Right ventricle myocardium superior (tissue), 1 donor: Measurements from ENCODE around the gene FCRLB. TPM values are rescaled to one million over a fixed set of nuclear protein-coding genes. Genes with fewer than 3 reads are reported as not detected.
"Not testable (repeated sequence)": the region's sequence is repeated elsewhere in the genome, so short reads cannot be mapped to it uniquely, and the experiment has no call there.

ENCODE experiments used
- ATAC-seq: fragments of 200-7000 bp; cut with Tn5 transposase; one replicate; pipeline ENCODE4 v1.9.1; 2020; ENCODE audit warnings: mild to moderate bottlenecking; ENCODE audit not compliant: poor library complexity
- DNase-seq: peaks from one replicate; pipeline ENCODE4 v3.0.0-alpha.2; 2020
- intact Hi-C: fragments of 100-400 bp; cut with DNase I; formaldehyde crosslinking; loops from one replicate; pipeline ENCODE4 v1.11.2; 2022
- long read RNA-seq: library from polyadenylated mRNA; unstranded; transcript quantifications from one replicate; pipeline ENCODE4 v2.0.0, GENCODE V29; 2021
- total RNA-seq: library from RNA; stranded (reverse); fragmentation: NEBNext Ultra II Directional; extraction: Animal tissue kit (Norgen Biotek cat#: 25700); gene quantifications from one replicate; pipeline ENCODE4 v1.2.1, GENCODE V29; 2021
- donor health status: DM: no; HTN: yes; CAD: no; lungs with severe emphysema.

The FCRLB gene, protein sequence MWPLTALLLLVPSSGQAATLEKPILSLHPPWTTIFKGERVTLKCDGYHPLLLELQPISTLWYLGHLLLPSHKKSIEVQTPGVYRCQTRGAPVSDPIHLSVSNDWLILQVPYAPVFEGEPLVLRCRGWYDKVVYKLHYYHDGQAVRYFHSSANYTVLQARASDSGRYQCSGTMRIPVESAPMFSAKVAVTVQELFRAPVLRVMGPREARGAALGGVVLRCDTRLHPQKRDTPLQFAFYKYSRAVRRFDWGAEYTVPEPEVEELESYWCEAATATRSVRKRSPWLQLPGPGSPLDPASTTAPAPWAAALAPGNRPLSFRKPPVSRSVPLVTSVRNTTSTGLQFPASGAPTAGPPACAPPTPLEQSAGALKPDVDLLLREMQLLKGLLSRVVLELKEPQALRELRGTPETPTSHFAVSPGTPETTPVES
- total RNA-seq: 0.19 TPM
- long read RNA-seq: 0 reads

- ATAC-seq (no peak), DNase-seq (no peak)
- intact Hi-C loops: no loop called here
Observed at GRCh38 chr1:161720956-161721737, at the start of gene FCRLB. Gene FCRLB, plus strand, starts transcription at chr1:161721544. Its CDS starts 1,129 bp downstream, at chr1:161722673.

DNA sequence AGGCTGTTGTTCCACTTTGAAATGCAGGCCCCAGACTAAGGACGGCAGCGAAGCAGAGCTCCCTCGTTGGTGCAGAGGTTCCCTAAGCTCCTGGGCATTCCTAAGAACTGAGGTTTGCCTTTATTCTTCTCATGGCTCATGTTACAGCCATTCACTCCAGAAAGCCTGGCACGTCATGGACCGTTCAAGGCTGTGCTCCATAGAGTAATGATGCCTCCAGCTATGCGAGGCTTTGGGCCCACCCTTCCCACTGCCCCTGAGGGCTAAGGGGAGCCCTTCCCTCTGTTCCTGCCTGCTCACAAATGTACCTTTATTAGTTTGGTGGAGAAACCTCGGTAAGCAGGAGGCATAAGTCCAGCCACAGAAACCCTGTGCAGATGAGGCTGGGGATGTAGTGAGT is 47.9 kb upstream of the FCRLB start:
- ATAC-seq, DNase-seq, intact Hi-C loops: not testable (repeated sequence)

DNA sequence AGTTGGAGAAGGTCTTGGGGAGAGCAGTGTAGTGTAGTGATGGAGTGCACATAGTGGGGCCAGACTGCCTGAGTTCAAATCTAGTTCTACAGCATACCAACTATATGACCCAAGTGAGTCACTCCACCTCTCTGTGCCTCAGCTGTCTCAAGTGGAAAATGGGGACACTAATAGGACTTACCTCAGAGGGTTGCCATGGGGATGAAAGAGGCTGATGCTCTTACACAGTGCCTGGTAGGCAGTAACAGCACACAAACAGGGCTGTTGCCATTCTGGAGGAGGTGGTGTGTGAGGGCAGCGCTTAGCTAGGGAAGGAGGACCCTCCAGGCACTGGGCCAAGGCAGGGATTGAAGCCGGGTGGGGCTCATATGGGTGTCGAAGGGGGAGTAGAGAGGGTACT is 46.9 kb upstream of the FCRLB start:
- ATAC-seq, DNase-seq, intact Hi-C loops: not testable (repeated sequence)

DNA sequence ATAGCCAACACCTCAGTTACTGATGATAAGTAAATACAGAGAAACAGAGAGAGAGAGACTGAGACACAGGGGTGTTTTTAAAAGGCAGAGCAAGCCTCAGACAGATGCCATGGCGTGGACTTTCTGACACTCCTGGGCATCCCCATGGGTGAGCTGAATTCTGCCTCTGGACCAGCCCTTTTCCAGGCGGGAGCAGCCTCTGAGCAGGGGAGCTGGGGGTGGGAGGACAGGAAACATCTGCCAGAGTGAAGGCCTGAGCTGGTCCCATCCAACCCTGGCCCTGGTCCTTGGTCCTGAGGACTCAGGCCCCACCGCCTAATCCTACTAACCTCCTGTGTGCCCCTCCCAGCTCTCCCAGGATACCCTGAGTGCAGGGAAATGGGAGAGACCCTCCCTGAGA is 46.4 kb upstream of the FCRLB start:
- intact Hi-C loops, ATAC-seq: not testable (repeated sequence)
- peak; percentile 22 for DNase-seq

DNA sequence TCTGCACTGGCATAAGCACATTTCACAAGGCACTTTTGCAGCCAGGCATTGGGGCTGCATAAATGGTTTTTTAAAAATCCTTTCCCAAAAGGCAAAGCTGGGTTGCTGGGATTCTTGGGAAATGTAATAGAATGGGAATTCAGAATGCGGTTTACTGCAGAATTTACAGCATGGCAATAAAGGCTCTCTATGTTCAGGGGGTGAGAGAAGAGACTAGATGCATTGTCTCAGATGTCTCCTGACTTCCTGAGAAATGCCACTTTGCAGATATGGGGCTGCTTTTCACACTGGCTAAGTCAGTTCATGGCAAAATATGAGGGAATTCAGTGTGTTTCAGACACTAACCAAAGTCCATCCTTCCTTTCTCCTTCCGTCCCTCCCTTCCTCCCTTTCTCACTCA is 44.9 kb upstream of the FCRLB start:
- DNase-seq: no peak
- no peak for ATAC-seq
- intact Hi-C loops: no loop called here

GRCh38 chr1:161676958-161677689 is 44.2 kb upstream of the FCRLB start:
- intact Hi-C loops: no loop called here
- DNase-seq (no peak), ATAC-seq (no peak)

DNA sequence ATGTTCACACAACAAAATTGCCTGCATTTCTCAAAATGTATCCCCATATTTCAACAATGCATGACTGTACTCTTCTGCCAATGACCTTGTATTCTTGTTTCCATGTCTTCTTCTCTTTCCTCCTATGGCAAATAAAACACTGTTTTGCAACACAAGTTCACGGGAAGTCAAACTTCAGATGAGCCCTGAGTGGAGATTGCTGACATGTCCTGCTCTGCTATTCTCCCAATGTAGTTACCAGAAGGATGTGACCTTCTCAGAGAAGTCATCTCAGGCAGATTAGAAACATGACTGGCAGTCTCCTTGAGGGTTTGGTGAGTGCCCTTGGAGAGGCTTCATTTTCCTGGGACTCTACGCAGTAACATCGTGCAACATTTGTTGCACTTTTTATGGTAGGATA is 42.8 kb upstream of the FCRLB start:
- no peak for ATAC-seq
- intact Hi-C loops: no loop called here
- no peak for DNase-seq

GRCh38 chr1:161681879-161682278 is 39.5 kb upstream of the FCRLB start:
- DNase-seq (no peak), ATAC-seq (no peak)
- intact Hi-C loops: no loop called here

DNA sequence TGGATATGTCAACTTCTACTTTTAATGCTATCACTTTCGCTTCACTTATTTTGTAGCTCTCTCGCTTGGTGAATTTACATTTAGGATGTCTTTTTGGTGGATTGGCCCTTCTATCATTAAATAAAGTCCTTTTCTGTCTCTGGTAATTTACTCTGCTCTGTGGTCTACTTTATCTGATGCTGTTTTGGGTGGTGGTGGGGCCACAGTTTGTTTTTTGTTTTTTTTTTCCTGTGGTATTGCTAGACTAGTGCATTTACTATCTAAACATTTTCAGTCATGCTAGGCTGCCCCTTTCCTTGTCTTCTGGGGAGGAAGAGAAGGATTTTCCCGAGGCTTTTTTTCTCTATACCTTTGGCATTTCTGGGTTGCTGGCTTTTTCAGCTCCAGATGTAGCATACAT is 32.4 kb upstream of the FCRLB start:
- ATAC-seq: no peak

GRCh38 chr1:161691846-161692245 is 29.5 kb upstream of the FCRLB start:
- DNase-seq (no peak), ATAC-seq (no peak)
- intact Hi-C loops: no loop called here

More for the DNA sequence above, 32.4 kb upstream of the FCRLB start:
- no peak for DNase-seq
- intact Hi-C loops: no loop called here

DNA sequence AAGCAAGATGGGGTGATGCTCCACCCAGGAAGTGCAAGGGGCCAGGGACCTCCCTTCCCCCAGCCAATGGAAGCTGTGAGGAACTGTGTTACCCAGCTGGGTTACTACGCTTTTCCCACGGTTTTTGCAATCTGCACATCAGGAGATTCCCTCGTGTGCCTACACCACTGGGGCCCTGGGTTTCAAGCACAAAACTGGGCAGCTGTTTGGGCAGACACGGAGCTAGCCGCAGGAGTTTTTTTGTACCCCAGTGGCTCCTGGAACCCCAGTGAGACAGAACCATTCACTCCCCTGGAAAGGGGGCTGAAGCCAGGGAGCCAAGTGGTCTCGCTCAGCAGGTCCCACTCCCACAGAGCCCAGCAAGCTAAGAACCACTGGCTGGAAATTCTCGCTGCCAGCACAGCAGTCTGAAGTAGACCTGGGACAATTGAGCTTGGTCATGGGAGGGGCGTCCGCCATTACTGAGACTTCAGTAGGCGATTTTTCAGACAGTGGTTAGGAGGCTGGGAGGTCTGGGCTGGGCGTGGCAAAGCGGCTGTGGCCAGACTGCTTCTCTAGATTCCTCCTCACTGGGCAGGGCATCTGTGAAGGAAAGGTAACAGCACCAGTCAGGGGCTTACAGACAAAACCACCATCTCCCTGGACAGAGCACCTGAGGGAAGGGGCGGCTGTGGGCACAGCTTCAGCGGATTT is 28.2 kb upstream of the FCRLB start:
- ATAC-seq, DNase-seq, intact Hi-C loops: not testable (repeated sequence)

GRCh38 chr1:161698302-161698701 is 23.0 kb upstream of the FCRLB start:
- intact Hi-C loops, DNase-seq, ATAC-seq: not testable (repeated sequence)

DNA sequence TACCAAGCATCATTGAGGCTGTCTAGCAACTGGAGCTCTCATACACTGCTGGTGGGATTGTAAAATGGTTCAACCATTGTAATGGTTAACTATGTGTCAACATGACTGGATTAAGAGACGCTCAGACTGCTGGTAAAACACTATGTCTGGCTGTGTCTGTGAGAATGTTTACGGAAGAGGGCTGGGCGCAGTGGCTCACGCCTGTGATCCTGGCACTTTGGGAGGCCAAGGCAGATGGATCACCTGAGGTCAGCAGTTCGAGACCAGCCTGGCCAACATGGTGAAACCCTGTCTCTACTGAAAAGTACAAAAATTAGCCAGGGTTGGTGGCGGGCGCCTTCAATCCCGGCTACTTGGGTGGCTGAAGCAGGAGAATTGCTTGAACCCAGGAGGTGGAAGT is 19.1 kb upstream of the FCRLB start:
- intact Hi-C loops: no loop called here
- DNase-seq (peak; percentile 15), ATAC-seq (no peak)

GRCh38 chr1:161705537-161705936 is 15.8 kb upstream of the FCRLB start:
- DNase-seq: no peak
- intact Hi-C loops: no loop called here
- no peak for ATAC-seq

- DNase-seq: no peak
- intact Hi-C loops: no loop called here
- no peak for ATAC-seq
Observed at GRCh38 chr1:161706113-161706481, 15.2 kb upstream of the FCRLB start.

DNA sequence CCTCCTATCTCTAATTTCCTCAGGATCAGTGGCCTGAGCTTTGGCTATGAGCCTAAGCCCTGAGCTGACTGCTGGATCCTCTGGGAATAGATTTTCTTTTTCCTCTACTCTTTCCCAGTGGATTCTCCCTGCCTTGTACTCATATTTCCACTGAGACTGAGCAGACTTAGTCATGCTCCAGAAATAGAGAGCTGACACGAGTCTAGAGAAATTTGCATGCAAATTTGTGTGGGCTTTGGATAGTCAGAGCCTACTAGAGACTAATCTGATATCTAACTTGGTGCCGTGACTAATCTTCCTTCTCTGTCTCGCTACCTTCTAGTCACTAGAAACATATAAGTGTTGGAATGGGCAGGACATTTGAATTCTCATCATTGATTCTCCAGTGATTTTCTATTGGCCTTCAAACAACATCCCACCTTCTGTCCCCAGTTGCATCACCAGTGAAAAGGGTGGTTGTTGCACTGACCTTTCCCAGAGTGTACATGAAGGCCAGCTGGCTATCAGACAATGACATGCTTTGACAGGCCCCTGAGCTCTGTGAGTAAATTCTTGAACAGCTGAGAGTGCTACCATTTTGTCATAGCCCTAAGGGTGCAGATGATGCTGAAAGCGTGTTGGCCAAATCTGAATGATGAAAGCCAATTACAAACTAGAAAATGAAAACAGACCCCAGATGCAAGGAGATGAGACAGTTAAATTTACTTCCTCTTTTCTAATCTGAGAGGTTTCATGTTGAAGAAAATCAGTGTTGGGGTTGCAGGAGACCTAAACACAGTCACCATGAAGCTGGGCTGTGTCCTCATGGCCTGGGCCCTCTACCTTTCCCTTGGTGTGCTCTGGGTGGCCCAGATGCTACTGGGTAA is 14.6 kb upstream of the FCRLB start, which contains the start of gene FCRLA:
FCRLA (plus strand) TSS at position 748 of the 866 bp plus-strand sequence; CDS start at position 784, 36 bp downstream.
- ATAC-seq (peak; percentile 76), DNase-seq (no peak)
- intact Hi-C loops: no loop called here

DNA sequence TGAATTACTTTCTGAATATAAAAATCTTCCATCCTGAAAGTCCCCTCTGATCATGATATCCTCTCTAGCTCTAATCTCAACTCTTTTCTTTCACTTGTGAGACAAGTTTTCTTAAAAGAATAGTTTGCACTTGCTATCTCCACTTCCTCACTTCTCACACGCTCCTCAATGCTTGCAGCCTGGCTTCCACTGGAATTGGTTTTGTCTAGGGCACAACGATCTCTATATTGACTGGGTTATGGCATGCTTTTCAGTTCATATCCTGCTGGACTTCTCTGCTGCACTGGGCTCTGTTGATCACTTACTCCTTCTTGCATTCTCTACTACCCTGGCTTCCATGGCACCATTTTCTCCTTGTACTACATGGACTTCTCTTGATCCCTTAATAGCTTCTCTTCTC is 13.8 kb upstream of the FCRLB start:
- ATAC-seq (no peak), DNase-seq (no peak)
- intact Hi-C loops: no loop called here

- no peak for ATAC-seq
- intact Hi-C loops: no loop called here
- DNase-seq: no peak
Observed at GRCh38 chr1:161709373-161709772, 12.0 kb upstream of the FCRLB start.
